Liver (tissue), 3 donors: ENCODE results near the gene CCM2.

Experiments
- GABPA ChIP-seq, 2 donors: IDR thresholded peaks in 1 of 2; conservative IDR thresholded peaks in 1 of 2; 2 replicates each; pipeline ENCODE4 v1.6.1; 2016; ENCODE audit warnings: antibody characterized with exemption in 2 of 2, mild to moderate bottlenecking in 1 of 2, moderate library complexity in 1 of 2
- JUND ChIP-seq, 2 donors: IDR thresholded peaks; 2 replicates each; pipeline ENCODE4 v1.6.1; 2016; ENCODE audit warnings: antibody characterized with exemption in 2 of 2
- NR2F2 ChIP-seq: IDR thresholded peaks from 2 replicates; pipeline ENCODE4 v1.6.1; 2016; ENCODE audit warnings: antibody characterized with exemption
- RAD21 ChIP-seq, 2 donors: IDR thresholded peaks; 2 replicates each; pipeline ENCODE4 v1.6.1; 2016; ENCODE audit warnings: antibody characterized with exemption in 2 of 2, mild to moderate bottlenecking in 2 of 2
- TF ChIP-seq, protein P1 (sequence below): fragments of 150-350 bp; IDR thresholded peaks from 2 replicates; pipeline ENCODE4 v1.5.1; 2017; ENCODE audit warnings: improper control_type of control experiment, low read depth, low read length; ENCODE audit not compliant: missing input control
- donor health status: healthy.
- donor health status: healthy.

DNA sequence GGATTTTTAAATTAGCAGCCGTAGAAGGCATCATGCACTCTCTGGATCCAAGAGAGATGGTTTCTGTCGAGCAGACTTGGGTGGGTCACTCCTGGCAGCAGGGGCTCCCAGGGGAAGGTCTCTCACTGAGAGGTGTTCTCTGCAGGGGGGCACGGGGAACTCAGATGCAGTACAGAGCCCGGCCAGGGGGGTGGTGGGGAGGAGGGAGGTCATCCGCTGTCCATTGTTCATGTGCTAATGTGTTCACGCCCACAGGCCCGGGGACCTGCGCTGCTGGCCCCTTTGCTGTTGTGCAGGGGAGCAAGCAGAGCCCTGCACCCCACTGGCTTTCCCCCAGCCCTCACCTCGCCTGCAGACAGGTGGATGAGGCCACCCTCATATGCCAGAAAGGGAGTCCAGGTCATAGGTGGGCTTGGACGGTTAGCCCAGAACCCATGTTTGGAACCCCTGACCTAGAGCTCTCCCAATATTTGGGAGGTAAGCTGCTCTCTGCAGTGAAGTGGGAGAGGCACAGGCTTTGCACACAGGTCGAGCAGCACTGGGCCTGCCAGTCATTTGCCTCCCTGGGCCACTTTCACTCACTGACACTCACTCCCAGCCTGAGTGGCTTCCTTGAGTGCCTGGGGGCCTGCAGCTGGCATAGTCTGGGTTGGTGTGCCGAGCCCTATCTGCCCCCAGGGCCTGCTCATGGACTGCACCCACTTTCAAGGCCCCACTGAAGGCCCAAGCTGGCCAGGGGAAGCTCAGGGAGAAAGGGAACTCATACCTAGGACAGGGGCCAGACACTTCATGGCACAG, 124.1 kb downstream of the CCM2 start:
- TF ChIP-seq, protein P1, sequence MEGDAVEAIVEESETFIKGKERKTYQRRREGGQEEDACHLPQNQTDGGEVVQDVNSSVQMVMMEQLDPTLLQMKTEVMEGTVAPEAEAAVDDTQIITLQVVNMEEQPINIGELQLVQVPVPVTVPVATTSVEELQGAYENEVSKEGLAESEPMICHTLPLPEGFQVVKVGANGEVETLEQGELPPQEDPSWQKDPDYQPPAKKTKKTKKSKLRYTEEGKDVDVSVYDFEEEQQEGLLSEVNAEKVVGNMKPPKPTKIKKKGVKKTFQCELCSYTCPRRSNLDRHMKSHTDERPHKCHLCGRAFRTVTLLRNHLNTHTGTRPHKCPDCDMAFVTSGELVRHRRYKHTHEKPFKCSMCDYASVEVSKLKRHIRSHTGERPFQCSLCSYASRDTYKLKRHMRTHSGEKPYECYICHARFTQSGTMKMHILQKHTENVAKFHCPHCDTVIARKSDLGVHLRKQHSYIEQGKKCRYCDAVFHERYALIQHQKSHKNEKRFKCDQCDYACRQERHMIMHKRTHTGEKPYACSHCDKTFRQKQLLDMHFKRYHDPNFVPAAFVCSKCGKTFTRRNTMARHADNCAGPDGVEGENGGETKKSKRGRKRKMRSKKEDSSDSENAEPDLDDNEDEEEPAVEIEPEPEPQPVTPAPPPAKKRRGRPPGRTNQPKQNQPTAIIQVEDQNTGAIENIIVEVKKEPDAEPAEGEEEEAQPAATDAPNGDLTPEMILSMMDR: no peak
- no peak for TF ChIP-seq GABPA (IDR thresholded peaks at IDR 0.05 in 1 of 2, conservative IDR thresholded peaks at IDR 0.05 in 1 of 2)
- TF ChIP-seq RAD21 (IDR thresholded peaks at IDR 0.05): no peak
- no peak for TF ChIP-seq NR2F2
- no peak for TF ChIP-seq JUND (IDR thresholded peaks at IDR 0.05)
